CD1c-positive myeloid dendritic cell (primary cell): ENCODE measurements around the gene PRSS58.

ENCODE experiments used
- DNase-seq: peaks from one replicate; pipeline ENCODE4 v3.0.0-alpha.2; 2016; ENCODE audit errors: extremely low spot score

Gene PRSS58

GRCh38 chr7:142228537-142229104 is 29.2 kb downstream of the PRSS58 start:
- no peak for DNase-seq
